ENCODE data around the gene NR2F1-AS1.

Gene NR2F1-AS1

DNA sequence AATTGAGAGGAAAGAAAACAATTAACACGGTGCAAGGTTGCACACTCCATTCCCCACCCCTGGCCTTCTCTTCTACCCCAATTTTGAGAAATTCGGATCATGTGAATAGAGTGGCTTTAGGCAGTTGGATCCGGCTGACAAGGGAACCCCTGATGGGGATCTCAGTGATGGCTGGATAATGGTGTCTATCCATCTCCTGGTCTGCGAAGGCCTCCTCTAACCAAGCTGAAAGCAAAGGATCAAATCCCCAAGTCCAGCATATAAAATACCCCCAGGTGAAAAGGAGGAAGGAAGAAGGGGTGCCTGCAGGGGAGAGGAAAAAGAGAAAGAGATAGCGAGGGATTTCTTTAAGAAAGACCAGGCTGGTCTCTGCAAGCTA lies 18.0 kb upstream of the NR2F1-AS1 start:
- Mint-ChIP-seq H3K9me3 (peaks cover 4% of the 10 kb centered on the region), H3K4me3 (no peak overlapping the region), H3K27me3 (ENCODE audit: low read depth) (peaks cover 41% of the 10 kb centered on the region), H3K27ac (no peak overlapping the region), H3K36me3 (ENCODE audit: low read depth) (no peaks in the 10 kb centered on the region), H3K4me1 (ENCODE audit: low read depth) (no peaks in the 10 kb centered on the region)
- no peak for DNase-seq (ENCODE audit: low spot score)

DNA sequence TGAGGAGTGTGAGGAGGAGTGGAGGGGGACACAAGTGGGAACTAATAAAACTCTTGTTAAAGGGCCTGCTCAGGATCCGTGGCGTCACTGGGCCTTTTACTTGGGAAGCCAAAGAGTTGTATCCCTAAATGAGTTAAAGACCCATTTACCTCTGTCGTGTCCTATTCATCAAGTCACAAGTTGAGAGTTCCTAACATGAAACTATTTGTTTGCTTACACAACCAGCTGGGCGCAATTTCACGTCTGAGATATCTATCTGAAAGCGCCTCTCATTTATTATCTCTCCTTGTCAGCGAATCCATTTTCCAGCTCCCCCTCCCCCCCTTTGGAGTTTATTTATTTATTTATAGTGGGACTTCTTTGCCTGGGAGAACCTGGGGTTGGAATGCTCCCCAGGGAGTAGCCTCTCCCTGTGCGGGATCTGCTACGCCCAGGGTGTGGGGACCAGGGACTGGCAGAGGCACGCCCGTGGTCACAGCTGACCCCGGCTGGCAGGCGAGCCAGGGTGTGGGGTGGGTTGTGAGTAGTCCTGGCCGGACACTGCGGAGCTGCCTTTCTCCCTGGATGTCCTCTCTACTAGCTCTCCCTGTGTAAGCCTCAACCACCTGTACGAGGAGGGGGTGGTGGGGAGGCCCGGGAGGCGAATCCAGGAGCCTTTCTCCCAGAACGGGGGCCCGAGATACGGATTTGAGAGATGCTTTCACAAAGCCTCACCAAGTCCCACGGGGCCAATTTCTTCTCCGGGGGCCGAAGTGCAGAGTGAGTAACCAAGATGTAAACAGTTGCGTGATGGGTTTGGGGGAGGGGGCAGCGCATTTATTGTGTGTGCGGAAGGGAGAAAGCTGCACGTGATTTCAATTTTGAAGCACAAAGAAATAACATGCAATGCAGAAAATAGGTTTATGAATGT lies 17.3 kb upstream of the NR2F1-AS1 start:
- Mint-ChIP-seq H3K36me3 (ENCODE audit: low read depth) (no peaks in the 10 kb centered on the region), H3K27ac (no peak overlapping the region), H3K27me3 (ENCODE audit: low read depth) (peaks cover 47% of the 10 kb centered on the region), H3K4me1 (ENCODE audit: low read depth) (no peaks in the 10 kb centered on the region), H3K4me3 (no peak overlapping the region), H3K9me3 (peaks cover 4% of the 10 kb centered on the region)
- DNase-seq (ENCODE audit: low spot score) = no peak

DNA sequence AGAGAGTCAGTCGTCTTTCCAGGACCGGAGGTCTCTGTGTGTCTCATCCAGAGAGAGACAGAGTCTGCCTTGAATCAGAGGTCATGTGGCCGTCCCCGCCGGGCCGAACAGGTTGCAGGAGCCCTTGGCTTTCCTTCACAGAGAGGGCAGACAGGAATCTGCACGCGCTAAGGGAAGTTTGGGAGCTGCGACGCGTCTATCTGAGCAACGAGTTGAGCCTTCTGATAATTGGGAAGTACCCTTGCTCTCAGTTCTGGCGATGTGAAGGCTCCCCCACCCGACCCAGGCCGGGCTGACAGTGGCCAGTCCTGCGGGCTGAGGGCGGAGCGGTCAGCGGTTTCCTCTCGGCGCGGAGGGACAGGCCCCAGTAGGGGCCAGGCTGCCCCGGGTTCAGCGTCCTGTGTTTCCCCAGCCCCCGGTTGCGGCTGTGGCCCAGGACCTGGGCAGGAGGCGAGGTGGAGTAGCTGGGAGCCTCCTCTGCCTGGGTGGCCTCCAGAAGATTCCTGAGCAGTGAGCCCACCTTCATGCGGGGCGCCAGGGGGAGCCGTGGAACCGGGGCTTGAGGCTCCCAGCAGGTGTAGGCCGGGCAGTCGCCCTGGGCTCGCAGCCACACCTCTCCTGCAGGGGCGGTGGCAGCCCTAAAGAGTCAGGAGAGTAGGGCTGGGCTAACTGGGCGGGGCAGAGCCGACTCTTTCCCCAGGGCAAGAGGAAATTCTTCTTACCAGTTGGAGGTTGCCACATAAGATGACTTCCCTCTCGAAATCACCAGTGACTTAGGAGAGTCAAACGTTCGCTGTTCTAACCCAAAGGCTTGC lies 15.9 kb upstream of the NR2F1-AS1 start:
- H3K4me1 Mint-ChIP-seq (ENCODE audit: low read depth) = no peaks in the 10 kb centered on the region
- H3K9me3 Mint-ChIP-seq = peaks cover 4% of the 10 kb centered on the region
- DNase-seq (ENCODE audit: low spot score) = no peak
- no peaks in the 10 kb centered on the region for H3K36me3 Mint-ChIP-seq (ENCODE audit: low read depth)
- H3K27ac Mint-ChIP-seq = no peak overlapping the region
- peaks cover 60% of the 10 kb centered on the region for H3K27me3 Mint-ChIP-seq (ENCODE audit: low read depth)
- no peak overlapping the region for H3K4me3 Mint-ChIP-seq

DNA sequence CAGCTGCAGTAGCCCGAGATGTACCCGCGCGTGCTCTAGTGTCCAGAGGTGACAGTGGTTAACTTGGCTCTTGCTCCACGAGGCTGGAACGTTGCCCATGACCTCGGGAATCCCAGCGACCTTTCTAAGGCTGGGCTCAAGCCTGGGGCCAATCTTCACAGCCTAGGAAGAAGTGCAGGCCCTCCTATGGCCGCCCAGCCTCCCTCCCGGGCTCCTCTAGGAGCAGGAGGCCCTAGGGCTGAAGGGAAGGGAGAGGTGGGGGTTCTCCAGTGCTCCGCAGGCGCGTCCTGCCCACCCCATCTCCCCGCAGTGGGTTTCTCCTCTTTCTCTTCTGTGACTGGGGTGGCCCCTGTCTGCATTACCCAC lies 15.3 kb upstream of the NR2F1-AS1 start:
- Mint-ChIP-seq H3K27ac (no peak overlapping the region), H3K4me3 (no peak overlapping the region), H3K36me3 (ENCODE audit: low read depth) (no peaks in the 10 kb centered on the region), H3K4me1 (ENCODE audit: low read depth) (no peaks in the 10 kb centered on the region), H3K27me3 (ENCODE audit: low read depth) (peaks cover 66% of the 10 kb centered on the region), H3K9me3 (peaks cover 4% of the 10 kb centered on the region)
- DNase-seq (ENCODE audit: low spot score) = no peak

DNA sequence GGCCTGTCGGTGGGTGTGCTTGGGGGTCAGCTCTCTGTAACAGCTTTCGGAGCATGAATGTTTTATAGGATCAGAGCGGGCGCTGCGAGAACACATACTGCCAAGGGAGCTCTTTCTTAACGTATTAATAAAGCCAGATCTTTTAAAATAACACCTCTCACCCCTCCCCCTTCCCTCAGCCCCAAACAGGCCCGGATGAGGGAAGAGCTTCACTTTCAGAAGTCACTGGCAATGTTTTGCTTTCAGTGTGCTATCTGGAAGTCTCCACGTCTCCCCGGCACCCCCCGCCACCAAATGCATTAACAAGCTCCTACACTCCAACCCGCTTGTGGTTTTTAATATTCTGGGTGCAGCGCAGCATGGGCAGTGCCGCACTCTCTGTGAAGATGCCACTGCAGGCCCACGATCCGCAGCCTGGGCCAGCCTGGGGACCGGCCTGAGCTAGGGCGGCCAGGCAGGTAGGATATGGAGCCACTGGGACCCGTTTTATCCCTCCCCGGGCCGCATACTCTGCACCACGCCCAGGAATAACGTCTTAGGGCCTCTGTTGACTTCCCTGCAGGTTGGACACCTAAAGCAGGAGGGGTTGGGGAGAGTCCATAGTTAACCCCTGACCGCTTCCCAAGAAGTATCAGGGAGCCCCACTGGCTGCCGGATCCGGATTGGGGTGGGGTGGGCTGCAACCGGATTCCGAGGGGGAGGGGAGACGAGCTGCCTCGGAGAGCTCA lies 14.6 kb upstream of the NR2F1-AS1 start:
- H3K9me3 Mint-ChIP-seq = peaks cover 4% of the 10 kb centered on the region
- H3K4me3 Mint-ChIP-seq = no peak overlapping the region
- no peaks in the 10 kb centered on the region for H3K4me1 Mint-ChIP-seq (ENCODE audit: low read depth)
- H3K27ac Mint-ChIP-seq = peak overlapping the region; percentile 55
- H3K27me3 Mint-ChIP-seq (ENCODE audit: low read depth) = peaks cover 73% of the 10 kb centered on the region
- DNase-seq (ENCODE audit: low spot score) = no peak
- no peaks in the 10 kb centered on the region for H3K36me3 Mint-ChIP-seq (ENCODE audit: low read depth)

DNA sequence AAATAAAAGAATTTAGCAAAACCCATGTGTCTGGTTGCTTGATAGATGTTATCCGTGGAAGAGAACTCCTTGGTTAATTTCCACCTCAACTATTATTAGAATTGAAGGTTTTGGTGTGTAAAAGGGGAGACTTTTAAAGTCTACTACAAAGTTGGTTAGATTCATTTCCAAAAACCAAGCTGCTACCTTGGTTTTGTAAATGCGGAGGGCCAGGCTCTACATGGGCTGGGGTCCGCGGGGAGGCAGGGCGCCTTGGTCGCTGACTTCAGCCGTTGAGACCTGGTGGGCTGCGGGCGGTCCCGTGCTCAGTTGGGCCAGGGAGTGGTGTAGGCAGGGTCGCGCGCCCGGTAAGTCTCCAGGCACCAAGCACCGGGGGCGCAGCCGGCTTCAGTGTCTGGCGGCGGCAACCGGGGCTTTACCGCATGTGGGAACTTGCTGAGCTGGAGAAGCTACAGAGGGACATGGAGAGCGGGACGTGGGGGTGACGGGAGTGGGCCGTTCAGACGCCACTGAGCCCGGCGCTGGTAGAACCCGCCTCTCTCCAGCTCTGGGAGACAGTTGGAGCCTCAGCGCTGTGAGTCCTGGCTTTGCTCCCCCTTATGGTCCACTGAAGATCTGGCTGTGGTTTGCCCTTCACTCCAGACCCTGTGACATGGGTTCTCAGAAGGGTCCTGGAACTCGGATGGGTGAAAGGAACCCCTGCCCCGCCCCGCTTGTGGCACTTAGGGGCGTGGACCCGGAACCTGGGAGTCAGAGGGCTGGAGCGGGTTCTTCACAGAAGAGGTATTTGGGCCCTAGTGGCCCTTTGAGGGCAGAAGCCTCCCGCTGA lies 13.8 kb upstream of the NR2F1-AS1 start:
- H3K36me3 Mint-ChIP-seq (ENCODE audit: low read depth) = no peaks in the 10 kb centered on the region
- H3K27me3 Mint-ChIP-seq (ENCODE audit: low read depth) = peaks cover 81% of the 10 kb centered on the region
- peaks cover 4% of the 10 kb centered on the region for H3K9me3 Mint-ChIP-seq
- DNase-seq (ENCODE audit: low spot score) = no peak
- H3K27ac Mint-ChIP-seq = no peak overlapping the region
- H3K4me3 Mint-ChIP-seq = no peak overlapping the region
- no peaks in the 10 kb centered on the region for H3K4me1 Mint-ChIP-seq (ENCODE audit: low read depth)

DNA sequence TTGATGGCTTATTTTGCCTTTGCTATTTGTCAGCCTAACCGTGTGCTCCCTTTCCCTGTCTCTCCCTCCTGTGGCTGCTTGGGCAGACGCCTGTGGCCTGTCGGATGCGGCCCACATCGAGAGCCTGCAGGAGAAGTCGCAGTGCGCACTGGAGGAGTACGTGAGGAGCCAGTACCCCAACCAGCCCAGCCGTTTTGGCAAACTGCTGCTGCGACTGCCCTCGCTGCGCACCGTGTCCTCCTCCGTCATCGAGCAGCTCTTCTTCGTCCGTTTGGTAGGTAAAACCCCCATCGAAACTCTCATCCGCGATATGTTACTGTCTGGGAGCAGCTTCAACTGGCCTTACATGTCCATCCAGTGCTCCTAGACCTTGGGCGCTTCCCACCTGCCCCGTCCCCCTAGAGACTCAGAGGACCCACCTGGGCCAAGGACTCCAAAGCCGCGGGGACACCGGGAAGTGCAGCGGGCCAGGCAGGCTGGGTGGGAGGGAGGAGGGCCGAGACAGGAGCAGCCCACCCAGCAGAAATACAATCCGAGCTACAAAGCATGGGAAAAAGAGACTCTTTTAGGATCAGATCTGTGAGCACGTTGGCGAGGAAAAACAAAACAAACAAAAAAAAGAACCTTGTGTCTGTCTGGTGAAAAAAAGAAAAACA lies 12.6 kb upstream of the NR2F1-AS1 start:
- peaks cover 4% of the 10 kb centered on the region for H3K9me3 Mint-ChIP-seq
- no peak for DNase-seq (ENCODE audit: low spot score)
- H3K36me3 Mint-ChIP-seq (ENCODE audit: low read depth) = peaks cover 3% of the 10 kb centered on the region
- H3K27ac Mint-ChIP-seq = no peak overlapping the region
- H3K4me3 Mint-ChIP-seq = no peak overlapping the region
- H3K4me1 Mint-ChIP-seq (ENCODE audit: low read depth) = peaks cover 3% of the 10 kb centered on the region
- peaks cover 93% of the 10 kb centered on the region for H3K27me3 Mint-ChIP-seq (ENCODE audit: low read depth)

DNA sequence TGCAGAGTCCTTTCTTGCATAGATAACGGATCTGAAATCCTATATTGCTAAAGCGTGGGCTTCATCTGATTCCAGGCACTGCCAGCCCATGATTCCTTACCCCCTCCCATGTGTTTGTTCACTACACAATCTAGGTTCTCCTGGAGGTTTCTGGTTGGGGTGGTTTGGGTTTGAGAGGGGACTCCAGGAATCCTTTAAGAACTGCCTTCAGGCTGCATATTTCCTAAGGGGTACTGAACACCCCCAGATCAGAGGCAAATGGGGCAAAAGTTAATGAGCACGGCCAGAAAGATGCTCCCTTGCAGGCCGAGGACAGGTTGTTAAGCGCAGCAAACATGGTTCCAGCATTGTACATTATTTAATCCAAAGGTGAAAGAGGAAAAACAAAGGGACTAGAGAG lies 11.9 kb upstream of the NR2F1-AS1 start:
- no peak overlapping the region for H3K27ac Mint-ChIP-seq
- peaks cover 4% of the 10 kb centered on the region for H3K9me3 Mint-ChIP-seq
- H3K4me1 Mint-ChIP-seq (ENCODE audit: low read depth) = peaks cover 4% of the 10 kb centered on the region
- peaks cover 3% of the 10 kb centered on the region for H3K36me3 Mint-ChIP-seq (ENCODE audit: low read depth)
- DNase-seq (ENCODE audit: low spot score) = no peak
- H3K4me3 Mint-ChIP-seq = no peak overlapping the region
- peaks cover 93% of the 10 kb centered on the region for H3K27me3 Mint-ChIP-seq (ENCODE audit: low read depth)

DNA sequence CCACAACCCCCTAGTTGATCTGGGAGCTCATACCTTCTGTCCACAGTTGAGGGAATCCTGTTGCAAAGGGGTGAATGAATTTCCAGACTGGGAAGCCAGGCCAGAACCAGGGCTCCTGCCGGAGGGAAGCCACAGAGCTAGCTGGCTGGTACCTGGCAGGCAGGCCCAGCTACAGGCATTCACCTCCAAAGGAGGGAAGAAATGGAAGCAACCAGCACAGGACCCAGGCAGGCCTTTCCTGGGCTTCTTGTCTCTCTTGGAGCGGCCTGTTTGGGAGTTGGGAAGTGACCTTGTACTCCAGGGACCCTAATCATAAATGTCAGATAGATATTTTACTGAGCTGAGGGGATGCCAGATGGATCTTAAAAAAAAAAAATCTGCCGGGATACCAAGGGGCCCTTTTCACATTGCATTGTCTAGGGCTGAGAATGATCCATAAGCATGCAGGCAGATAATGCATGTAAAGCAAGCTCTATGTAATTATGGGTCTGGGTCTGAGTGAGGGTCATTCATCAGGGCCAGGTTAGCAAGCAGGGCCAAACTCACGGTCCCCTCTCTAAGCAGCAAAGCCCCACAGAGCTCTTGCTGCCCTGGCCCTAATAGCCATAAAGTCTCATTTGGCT lies 10.4 kb upstream of the NR2F1-AS1 start:
- H3K27ac Mint-ChIP-seq = no peak overlapping the region
- no peak for DNase-seq (ENCODE audit: low spot score)
- peaks cover 4% of the 10 kb centered on the region for H3K4me1 Mint-ChIP-seq (ENCODE audit: low read depth)
- H3K9me3 Mint-ChIP-seq = peaks cover 4% of the 10 kb centered on the region
- peaks cover 95% of the 10 kb centered on the region for H3K27me3 Mint-ChIP-seq (ENCODE audit: low read depth)
- no peak overlapping the region for H3K4me3 Mint-ChIP-seq
- peaks cover 3% of the 10 kb centered on the region for H3K36me3 Mint-ChIP-seq (ENCODE audit: low read depth)

DNA sequence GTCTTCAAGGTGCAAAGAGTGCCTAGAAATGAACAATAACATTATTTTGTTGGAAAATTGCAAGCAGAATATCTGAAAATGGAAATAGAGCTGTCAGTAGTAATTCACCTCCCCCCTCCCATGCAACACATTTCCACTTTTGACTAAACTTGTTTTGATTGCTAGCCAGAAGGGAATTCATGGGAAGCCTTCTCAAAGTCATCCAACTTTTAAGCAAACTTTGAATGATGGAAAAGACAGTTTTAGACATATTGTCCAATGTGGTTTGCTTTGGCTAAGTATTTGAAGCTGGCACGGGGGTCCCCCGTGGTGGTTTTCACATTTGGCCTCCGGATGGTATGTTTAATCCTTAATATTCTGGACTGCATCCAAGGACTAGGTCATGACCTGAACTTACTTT lies 9.5 kb upstream of the NR2F1-AS1 start:
- Mint-ChIP-seq H3K4me3 (no peak overlapping the region), H3K9me3 (no peaks in the 10 kb centered on the region)

DNA sequence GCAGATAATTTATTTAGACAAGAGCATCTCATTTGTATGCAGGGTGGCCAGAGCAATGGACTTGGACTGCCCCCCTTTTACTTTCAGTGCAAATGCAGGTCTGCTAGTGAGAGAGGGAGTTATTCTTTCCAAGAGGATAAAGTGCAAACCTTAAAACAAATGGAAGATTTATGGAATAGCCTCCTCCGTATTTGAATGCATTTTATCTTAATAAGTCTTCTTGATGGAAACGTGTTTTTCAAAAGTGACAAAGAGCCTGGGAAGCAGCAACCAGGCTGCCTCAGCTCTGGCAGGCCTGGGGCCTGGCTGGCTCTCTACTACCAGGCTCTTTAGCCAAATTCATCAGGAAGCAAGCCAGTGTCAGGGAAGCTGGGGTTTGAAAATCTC lies 8.8 kb upstream of the NR2F1-AS1 start:
- no peaks in the 10 kb centered on the region for H3K9me3 Mint-ChIP-seq
- H3K4me1 Mint-ChIP-seq (ENCODE audit: low read depth) = peaks cover 5% of the 10 kb centered on the region
- H3K4me3 Mint-ChIP-seq = no peak overlapping the region
- H3K36me3 Mint-ChIP-seq (ENCODE audit: low read depth) = peaks cover 4% of the 10 kb centered on the region
- H3K27me3 Mint-ChIP-seq (ENCODE audit: low read depth) = peaks cover 91% of the 10 kb centered on the region
- DNase-seq (ENCODE audit: low spot score) = no peak
- H3K27ac Mint-ChIP-seq = no peak overlapping the region

More for the DNA sequence above, 9.5 kb upstream of the NR2F1-AS1 start:
- no peak overlapping the region for H3K27ac Mint-ChIP-seq
- peaks cover 5% of the 10 kb centered on the region for H3K4me1 Mint-ChIP-seq (ENCODE audit: low read depth)
- peaks cover 95% of the 10 kb centered on the region for H3K27me3 Mint-ChIP-seq (ENCODE audit: low read depth)
- peaks cover 4% of the 10 kb centered on the region for H3K36me3 Mint-ChIP-seq (ENCODE audit: low read depth)
- DNase-seq (ENCODE audit: low spot score) = no peak

DNA sequence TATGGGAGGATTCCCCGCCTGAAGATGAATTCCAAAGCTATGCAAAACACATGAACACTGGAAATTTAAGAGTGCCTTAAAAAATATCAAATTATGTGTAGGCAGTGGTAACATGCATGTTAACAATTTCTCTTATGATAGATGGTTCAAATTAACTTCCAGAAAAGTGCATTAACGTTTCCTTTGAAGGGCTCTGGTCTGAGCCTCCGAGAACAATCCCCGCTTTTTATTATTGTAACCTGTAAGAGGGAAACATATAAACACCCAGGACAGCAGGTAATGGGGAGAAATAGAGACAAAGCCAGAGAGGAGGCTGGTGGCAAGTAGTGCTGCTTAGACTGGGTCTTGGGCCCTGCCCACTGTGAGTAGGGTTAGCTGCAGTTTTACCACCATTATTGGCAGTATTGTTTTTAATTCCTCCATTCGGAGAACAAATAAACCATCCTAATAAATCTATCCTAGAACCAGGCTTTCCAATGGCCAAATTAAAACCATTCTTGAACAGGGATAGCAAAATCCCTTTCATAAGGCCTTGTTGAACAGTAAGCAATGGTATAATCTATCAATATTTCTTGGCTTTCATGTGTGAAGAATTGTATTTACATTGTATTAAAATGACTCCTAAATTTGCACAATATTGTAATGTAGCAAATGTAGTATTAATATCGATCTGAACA lies 8.3 kb upstream of the NR2F1-AS1 start:
- H3K27ac Mint-ChIP-seq = peak overlapping the region; percentile 74
- H3K4me3 Mint-ChIP-seq = peak overlapping the region; percentile 54
- peaks cover 86% of the 10 kb centered on the region for H3K27me3 Mint-ChIP-seq (ENCODE audit: low read depth)
- no peaks in the 10 kb centered on the region for H3K9me3 Mint-ChIP-seq
- DNase-seq (ENCODE audit: low spot score) = no peak
- peaks cover 5% of the 10 kb centered on the region for H3K4me1 Mint-ChIP-seq (ENCODE audit: low read depth)
- H3K36me3 Mint-ChIP-seq (ENCODE audit: low read depth) = peaks cover 4% of the 10 kb centered on the region

Data from T-helper 2 cell treated with Interferon-gamma antibody and Interleukin-4, amounts not matched to agents 5 μg/mL and 100 μg/mL, for 36 hours (primary cell).